AG20443 (cell line): ENCODE results near the gene PTPRA.
A peak's percentile ranks its signal among the peaks of the same experiment; 100 is the strongest.
"Not testable (repeated sequence)": the region's sequence is repeated elsewhere in the genome, so short reads cannot be mapped to it uniquely, and the experiment has no call there.

Experiments used
- DNase-seq: peaks from one replicate; pipeline ENCODE4 v3.0.0; 2012; ENCODE audit warnings: low spot score, mixed read lengths

Gene PTPRA

DNA sequence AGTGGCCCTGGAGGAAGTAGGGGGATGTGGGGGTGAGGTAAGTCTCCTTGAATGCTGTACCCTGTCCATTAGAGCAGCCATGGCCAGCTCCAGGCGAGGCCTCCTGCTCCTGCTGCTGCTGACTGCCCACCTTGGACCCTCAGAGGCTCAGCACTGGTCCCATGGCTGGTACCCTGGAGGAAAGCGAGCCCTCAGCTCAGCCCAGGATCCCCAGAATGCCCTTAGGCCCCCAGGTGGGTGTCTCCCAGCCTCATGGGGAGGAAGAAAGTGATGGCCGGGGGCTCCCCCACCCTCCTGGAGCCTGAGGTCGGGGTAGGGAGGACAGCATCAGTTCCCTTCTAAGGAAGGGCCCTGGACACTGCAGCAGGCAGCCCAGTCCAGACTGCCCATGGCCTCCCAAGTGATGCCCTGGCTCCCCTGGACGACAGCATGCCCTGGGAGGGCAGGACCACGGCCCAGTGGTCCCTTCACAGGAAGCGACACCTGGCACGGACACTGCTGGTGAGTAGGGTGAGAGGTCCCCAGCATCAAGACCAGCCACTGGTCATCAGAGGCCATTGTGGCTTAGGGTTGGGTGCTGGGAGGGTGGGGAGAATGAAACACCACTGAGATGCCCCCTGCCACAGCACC, 171.2 kb downstream of the PTPRA start:
- DNase-seq, result no peak

DNA sequence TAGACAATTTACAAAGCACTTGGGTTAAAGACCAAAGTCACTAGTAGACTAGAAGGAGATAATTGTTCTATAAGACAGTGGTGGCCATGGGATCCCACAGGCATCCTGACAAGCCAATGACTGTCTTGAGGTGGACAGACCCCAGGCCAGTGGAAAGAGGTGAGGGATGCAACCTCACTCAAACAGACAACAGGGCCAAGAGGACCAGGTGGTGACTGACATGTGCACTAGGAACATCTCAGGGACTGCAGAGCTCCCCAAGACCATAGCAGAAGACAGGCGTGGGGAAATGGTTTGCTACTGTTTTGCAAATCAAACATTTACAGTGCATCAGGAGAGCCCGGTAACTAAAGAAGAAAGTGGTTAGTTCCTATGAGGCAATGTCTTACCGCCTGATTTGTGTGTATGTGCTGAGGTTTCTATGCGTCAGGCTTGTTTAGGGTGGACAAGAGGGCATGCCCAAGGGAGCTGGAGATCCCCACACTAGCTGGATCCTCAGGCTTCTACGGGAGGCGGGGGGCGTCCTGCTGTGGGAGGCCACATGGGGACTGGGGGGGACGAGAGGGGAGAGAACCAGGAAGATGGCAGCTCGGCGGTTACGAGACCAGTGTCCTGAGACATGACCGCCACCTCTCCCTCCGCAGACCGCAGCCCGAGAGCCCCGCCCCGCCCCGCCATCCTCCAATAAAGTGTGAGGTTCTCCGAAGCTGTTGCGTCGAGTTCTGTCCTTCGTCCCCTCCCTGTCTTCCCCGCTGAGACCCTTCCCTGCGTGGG, 171.9 kb downstream of the PTPRA start:
- peak; percentile 88 for DNase-seq

DNA sequence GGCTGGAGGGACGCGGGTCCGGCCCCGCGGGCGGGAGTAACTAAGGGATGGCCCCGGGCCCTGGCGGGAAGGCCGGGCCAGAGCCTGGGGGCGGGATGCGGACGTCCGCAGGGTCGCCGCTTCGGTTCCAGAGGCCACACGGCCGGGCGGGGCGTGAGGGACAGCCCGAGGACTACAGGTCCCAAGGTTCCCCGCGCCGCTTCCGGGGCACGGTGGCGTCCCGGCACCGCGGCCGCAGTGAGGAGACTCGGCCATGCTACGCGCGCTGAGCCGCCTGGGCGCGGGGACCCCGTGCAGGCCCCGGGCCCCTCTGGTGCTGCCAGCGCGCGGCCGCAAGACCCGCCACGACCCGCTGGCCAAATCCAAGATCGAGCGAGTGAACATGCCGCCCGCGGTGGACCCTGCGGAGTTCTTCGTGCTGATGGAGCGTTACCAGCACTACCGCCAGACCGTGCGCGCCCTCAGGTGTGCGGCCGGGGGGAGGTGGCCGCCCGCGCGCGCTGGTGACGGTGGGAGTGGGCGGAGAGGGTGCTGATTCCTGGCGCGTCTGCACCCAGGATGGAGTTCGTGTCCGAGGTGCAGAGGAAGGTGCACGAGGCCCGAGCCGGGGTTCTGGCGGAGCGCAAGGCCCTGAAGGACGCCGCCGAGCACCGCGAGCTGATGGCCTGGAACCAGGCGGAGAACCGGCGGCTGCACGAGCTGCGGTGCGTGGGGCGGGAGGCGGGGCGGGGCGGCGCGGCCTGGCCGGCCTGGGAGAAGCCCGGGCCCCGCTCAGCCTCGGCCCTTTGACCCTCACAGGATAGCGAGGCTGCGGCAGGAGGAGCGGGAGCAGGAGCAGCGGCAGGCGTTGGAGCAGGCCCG, 172.8 kb downstream of the PTPRA start, which contains the start of gene MRPS26:
Gene MRPS26, plus strand, starts transcription at position 237 of the 861 bp plus-strand sequence. Its CDS starts 17 bp downstream, at position 254.
- DNase-seq, result peak; percentile 97

DNA sequence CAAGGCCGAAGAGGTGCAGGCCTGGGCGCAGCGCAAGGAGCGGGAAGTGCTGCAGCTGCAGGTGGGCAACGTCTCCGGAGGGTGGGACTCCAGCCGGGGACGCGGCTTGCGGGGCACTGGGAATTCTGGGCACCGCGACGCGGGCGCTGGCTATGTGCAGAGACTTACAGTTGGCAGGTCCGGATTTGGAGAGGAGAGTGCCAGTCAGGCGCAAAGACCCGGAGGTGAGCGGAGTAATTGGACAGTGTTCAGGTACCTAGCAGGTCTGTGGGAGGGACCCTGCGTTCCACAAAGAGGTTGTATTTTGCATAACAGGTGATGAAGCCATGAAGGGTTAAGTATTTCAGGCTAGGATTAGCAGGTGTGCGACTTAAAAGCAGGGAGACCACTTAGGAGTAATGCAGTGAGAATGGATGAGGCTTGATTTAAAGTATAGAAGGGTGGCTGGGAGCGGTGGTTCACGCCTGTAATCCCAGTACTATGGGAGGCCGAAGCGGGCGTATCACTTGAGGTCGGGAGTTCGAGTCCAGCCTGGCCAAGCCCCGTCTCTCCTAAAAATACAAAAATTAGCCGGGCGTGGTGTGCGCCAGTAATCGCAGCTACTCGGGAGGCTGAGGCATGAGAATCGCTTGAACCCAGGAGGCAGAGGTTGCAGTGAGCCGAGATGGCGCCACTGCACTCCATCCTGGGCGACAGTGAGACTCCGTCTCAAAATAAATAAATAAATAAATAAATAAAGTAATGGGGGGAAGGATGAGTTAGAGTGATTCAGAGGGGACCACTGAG, 173.6 kb downstream of the PTPRA start:
- no peak for DNase-seq

DNA sequence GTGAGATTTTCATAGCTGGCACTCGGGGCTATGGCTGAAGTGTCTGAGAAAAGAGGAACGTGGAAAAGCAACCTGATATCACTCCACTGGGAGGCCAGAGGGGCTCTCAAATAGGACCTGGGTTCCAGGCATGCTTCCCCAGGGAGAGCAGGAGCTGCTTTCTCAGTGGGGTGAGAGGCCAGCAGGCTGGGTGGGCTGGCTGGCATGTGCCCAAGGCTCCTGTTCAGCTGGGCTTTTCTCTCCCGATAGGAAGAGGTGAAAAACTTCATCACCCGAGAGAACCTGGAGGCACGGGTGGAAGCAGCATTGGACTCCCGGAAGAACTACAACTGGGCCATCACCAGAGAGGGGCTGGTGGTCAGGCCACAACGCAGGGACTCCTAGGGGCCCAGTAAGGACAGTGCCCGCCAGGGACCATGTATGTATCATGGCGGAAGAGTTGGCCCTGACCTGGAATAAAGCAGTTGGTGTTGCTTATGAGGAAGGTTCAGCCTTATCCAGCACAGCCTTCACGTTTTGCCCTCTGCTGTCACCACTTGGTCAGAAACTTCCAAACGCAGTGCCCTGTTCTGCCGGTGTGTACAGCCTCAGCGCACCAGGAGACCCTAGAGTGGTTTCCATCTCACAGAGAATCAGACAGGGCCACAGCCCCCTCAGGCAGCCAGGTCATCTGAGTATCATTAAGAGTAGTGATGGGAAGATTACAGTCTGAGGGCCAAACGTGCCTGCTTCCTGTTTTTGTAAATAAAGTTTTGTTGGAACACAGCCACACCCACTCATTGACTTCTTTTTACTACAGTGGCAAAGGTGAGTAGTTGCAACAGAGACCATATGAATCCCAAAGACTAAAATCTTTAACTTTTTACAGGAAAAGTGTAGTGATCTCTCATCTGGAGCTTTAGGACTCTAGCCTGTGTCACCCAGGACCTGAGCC, 174.5 kb downstream of the PTPRA start:
- no peak for DNase-seq

DNA sequence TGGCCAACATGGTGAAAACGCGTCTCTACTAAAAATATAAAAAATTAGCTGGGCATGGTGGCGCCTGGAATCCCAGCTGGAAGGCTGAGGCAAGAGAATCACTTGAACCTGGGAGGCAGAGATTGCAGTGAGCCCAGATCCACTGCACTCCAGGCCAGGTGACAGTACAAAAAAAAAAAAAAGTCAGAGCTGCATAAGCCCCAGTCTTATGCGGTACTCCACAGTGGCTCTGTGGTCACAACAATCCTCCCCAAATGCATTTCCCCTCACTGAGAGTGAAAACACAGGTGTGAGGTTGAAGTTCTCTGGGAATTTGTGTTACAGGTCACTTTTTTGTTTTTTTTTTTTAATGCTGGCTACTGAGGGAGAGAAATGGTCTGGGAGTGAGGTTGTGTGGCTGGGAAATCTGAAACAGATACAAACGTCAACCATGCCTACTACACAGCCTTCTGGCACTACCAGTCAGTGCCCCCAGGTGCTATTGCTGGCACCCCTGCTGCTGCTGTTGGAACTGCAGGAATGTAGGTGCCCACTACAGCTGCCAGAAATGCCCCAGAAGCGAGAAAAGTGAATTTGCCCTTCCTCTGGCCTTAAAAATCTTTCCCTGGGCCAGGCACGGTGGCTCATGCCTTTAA, 178.2 kb downstream of the PTPRA start:
- no peak for DNase-seq

DNA sequence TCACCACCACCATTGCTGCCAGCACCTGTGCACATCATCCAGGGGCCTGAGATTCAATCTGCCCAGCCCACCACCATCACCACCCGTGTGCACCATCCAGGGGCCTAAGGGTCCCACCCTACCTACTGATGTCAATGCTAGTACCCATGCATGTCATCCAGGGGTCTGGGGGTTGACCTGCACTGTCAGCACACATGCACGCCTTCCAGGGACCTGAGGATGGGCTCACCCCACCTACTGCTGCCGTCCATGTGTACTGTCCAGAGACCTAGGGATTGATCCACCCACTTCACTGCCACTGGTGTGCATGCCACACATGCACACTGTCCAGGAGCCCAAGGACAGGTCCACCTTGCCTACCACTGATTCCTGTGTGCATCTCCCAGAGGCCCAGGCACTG, 186.2 kb downstream of the PTPRA start:
- no peak for DNase-seq

DNA sequence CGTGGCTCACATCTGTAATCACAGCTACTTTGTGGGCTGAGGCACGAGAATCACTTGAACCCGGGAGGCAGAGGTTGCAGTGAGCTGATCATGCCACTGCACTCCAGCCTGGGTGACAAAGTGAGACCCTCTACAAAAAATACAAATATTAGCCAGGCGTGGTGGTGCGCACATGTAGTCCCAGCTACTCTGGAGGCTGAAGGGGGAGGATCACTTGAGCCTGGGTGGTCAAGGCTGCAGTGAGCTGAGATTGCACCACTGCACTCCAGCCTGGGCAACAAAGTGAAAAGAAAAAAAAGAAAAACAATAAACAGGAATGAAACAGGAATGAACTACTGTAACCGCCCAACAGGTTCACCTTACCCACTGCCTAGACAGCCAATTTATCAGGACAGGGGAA, 190.8 kb downstream of the PTPRA start:
- DNase-seq, result not testable (repeated sequence)

DNA sequence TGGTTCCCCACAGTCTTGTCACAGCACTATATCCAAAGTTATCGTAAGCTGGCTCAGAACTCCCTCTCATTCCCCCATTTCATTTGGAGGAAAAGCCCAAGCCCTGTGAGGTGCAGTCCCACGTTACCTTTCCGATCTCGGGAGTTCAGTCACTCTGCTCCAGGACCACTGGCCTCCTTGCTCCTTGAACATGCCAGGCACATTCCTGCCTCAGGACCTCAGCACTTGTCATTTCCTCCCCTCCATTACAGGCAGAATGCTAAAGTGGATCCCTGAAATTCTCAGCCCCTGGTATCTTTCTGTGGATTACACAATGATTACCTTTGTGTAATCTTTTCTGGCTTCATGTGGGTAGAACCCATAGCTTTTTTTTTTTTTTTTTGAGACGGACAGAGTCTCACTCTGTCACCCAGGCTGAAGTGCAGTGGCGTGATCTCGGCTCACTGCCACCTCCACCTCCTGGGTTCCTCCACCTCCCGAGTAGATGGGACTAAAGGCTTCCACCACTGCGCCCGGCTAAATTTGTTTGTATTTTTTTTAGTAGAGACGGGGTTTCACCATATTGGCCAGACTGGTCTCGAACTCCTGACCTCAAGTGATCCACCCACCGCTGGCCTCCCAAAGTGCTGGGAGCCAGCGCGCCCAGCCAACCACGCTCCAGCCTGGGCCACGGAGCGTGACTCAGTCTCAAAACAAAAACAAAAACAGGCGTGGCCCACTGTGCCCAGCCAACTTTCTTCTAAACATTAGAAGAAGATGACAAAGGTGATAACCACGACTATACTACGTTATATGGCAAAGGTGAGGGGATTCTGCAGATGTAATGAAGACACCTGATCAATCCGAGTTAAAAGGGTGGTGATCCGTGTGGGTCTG, 194.1 kb downstream of the PTPRA start:
- no peak for DNase-seq

DNA sequence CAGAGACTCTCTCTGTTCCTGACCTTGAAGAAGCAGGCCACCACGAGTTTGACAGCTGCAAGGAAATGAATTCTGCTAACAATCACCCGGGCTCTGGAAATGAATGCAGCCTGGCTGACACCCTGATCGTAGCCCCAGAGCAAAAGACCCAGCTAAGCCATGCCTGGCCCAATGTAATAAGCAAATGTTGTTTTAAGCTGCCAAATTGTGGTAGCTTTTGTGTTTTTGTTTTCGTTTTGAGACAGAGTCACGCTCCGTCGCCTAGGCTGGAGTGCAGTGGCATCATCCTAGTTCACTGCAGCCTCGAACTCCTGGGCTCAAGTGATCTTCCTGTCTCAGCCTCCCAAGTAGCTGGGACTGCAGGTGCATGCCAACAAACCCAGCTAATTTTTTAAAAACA, 194.8 kb downstream of the PTPRA start:
- DNase-seq, result no peak

DNA sequence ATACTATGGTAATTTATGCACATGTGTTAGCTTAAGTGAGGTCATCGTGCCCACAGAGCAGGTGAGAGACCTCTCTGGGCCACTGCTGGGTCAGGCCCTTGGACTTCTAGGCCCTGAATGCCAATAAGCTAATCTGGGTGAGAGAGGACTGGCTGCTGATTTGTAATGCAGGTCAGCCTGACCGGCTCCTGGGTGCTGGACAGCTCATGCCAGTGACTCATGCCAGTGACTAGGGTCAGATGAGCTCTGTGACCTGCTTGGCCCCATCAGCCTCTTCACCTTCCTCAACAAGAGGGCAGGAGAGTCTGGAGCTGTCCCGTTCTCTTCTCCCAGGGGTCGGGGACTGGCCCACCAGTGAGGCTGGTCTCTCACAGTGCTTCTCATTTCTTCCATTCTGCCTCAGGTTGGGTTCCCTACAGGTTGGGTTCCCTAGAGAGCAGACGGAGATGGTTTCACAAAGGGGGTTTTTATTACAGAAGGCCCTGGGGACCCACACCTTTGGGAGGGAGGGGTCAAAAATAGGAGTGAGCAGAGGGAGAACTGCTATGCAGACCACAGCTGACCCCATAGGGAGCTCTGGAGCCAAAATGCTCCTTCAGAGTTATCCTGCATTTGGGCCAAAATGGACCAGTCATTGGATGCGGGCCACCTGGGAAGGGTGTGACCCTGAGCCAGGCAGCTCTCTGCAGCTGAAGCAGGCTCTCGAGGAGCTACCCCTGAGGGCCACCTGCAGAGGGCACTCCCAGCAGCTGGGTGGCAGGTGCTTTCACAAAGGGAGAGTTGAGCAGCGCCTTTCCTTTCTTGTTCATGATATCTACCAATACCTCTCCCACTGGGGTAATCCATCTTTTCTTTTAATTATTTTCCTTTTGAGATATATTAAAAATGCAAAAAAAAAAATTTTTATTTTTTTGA, 196.0 kb downstream of the PTPRA start:
- DNase-seq, result no peak

DNA sequence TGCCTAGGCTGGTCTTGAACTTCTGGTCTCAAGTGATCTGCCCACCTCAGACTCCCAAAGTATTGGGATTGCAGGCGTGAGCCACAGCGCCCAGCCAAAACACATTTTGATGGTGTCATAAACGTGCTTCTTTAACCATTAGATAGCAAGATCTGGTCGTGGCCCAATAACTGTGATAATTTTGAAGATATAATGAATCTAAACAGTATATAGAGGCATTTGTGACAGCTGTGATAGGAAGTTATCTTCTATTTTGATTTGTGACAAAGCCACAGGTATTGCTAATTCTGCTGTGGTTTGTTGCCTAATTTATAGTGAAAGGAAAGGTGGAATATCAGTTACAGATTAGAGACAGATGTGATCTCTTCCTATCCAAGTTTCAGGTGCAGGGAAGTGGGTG, 197.4 kb downstream of the PTPRA start:
- no peak for DNase-seq

DNA sequence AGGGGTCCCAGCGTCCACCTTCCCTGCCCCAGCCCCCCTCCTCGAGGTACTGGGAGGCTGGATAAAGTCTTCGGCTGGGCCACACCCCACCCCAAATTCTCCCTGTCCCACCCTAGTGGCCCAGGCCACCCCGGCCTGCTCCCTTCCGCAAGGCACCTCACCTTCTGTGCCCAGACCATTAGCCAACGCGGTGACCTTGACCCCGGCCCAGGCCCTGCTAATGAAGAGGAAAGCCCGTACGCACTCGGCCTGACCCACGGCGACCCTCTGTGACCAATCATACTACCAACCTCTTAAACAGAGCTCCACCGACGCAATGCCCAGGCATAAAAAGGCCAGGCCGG, 198.0 kb downstream of the PTPRA start:
- no peak for DNase-seq

DNA sequence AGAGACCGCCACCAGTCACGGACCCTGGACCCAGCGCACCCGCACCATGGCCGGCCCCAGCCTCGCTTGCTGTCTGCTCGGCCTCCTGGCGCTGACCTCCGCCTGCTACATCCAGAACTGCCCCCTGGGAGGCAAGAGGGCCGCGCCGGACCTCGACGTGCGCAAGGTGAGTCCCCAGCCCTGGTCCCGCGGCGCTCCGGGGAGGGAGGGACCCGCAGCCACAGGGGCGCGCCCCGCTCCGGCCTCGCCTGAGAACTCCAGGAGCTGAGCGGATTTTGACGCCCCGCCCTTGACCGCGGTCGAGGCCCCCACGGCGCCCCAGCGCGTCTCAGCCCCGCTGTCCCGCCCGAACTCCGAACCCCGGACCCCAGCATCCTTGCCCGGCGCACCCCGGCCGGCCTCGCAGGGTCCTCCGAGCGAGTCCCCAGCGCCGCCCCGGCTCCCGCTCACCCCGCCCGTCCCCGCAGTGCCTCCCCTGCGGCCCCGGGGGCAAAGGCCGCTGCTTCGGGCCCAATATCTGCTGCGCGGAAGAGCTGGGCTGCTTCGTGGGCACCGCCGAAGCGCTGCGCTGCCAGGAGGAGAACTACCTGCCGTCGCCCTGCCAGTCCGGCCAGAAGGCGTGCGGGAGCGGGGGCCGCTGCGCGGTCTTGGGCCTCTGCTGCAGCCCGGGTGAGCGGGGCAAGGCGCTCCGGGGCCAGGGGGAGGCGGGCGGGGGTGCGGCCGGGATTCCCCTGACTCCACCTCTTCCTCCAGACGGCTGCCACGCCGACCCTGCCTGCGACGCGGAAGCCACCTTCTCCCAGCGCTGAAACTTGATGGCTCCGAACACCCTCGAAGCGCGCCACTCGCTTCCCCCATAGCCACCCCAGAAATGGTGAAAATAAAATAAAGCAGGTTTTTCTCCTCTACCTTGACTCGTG, 198.6 kb downstream of the PTPRA start, which contains the start of gene OXT:
Gene OXT, plus strand, starts transcription at position 11 of the 920 bp plus-strand sequence. Its CDS starts 36 bp downstream, at position 47.
- DNase-seq, result no peak

DNA sequence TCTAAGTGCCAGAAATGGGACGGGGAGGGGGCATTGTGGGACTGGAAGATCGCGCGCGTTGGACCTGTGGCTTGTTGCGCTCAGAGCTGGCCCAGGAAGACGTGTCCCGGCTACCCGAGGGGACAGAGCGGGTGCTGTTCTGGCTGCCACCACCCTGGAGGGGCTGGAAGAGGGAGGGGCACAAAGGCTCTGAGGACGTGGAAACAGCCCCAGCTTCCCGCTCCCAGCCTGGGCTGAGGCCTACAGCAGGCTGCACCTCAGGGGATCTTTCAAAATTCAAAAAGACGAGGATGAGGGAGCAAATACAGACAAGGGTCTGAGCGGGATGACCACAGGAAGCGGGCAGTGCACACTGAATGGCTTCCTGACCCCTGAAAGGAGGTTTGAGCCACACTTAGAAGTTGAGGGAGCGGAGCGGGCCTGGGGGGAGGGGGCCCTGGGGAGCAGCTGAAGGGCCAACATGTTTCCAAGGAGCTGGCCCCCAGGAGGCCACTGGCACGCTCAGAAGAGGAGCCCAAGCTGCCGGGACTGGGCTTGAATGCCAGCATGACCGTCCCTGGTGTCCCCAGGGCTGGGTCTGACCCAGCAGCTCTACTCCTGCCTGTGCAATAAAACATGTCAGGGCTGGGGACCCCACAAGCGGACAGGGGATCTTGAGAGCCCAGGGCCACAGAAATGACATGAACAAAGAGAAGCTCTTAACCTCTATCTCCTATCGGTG, 199.4 kb downstream of the PTPRA start:
- DNase-seq, result no peak

DNA sequence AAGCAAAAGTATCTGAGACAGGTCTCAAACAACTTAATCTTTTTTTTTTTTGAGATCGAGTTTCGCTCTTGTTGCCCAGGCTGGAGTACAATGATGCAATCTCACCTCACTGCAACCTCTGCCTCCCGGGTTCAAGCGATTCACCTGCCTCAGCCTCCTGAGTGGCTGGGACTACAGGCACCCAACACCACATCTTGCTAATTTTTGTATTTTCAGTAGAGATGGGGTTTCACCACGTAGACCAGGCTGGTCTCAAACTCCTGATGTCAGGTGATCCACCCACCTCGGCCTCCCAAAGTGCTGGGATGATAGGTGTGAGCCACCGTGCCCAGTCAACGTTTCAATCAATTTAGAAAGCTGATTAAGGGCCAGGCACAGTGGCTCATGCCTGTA, 200.0 kb downstream of the PTPRA start:
- not testable (repeated sequence) for DNase-seq
